ENCODE measurements around the gene KIF6. TPM values are rescaled to one million over a fixed set of nuclear protein-coding genes. Genes with fewer than 3 reads are reported as not detected.

Gene KIF6
- polyA plus RNA-seq, 1 donor (not counting 4 experiments of a cell fraction or from before 2014, with no cell fraction given), result 0.14 TPM

- no peak for FAIRE-seq
These were observed 82.9 kb downstream of the KIF6 start for GRCh38 chr6:39642270-39642669.

GRCh38 chr6:39638126-39638822 is 86.9 kb downstream of the KIF6 start:
- FAIRE-seq (no peak), DNase-seq (ENCODE audit: low read depth, low spot score) (no peak)
- Histone ChIP-seq H3K27me3 (ENCODE audit: control insufficient read depth, extremely low read depth, insufficient read depth, low read length) (no peaks in the 10 kb centered on the region), H3K9me1 (ENCODE audit: control insufficient read depth, extremely low read depth, insufficient read depth, low read length) (no peaks in the 10 kb centered on the region), H3K9ac (ENCODE audit: control insufficient read depth, extremely low read depth, insufficient read depth, low read length) (no peak overlapping the region), H3K9me3 (ENCODE audit: control insufficient read depth, low read depth, low read length) (no peaks in the 10 kb centered on the region), H3K27ac (ENCODE audit: control insufficient read depth, insufficient read depth, low read length) (no peak overlapping the region), H3K79me2 (ENCODE audit: control insufficient read depth, insufficient read depth, low read length) (no peaks in the 10 kb centered on the region), H3K4me3 (ENCODE audit: control insufficient read depth in 2 of 3, extremely low read depth in 1 of 3, insufficient read depth in 2 of 3, low read depth in 1 of 3, low read length in 3 of 3) (no peak overlapping the region), H4K20me1 (ENCODE audit: control insufficient read depth, extremely low read depth, insufficient read depth, low read length) (no peaks in the 10 kb centered on the region), H3K4me1 (ENCODE audit: control insufficient read depth, extremely low read depth, insufficient read depth, low read length) (no peaks in the 10 kb centered on the region), H3K4me2 (ENCODE audit: control insufficient read depth, extremely low read depth, insufficient read depth, low read depth, low read length) (no peak overlapping the region), H2AFZ (ENCODE audit: control insufficient read depth, low read length) (no peak overlapping the region), H3K36me3 (ENCODE audit: control insufficient read depth in 2 of 2, extremely low read depth in 1 of 2, insufficient read depth in 2 of 2, low read length in 2 of 2) (no peaks in the 10 kb centered on the region)
- TF ChIP-seq, protein P1, sequence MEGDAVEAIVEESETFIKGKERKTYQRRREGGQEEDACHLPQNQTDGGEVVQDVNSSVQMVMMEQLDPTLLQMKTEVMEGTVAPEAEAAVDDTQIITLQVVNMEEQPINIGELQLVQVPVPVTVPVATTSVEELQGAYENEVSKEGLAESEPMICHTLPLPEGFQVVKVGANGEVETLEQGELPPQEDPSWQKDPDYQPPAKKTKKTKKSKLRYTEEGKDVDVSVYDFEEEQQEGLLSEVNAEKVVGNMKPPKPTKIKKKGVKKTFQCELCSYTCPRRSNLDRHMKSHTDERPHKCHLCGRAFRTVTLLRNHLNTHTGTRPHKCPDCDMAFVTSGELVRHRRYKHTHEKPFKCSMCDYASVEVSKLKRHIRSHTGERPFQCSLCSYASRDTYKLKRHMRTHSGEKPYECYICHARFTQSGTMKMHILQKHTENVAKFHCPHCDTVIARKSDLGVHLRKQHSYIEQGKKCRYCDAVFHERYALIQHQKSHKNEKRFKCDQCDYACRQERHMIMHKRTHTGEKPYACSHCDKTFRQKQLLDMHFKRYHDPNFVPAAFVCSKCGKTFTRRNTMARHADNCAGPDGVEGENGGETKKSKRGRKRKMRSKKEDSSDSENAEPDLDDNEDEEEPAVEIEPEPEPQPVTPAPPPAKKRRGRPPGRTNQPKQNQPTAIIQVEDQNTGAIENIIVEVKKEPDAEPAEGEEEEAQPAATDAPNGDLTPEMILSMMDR (optimal IDR thresholded peaks at IDR 0.05 in 1 of 3, IDR thresholded peaks at IDR 0.05 in 1 of 3, conservative IDR thresholded peaks at IDR 0.05 in 1 of 3; ENCODE audit: extremely low read depth in 1 of 3, insufficient read depth in 2 of 3, low read length in 3 of 3), result no peak
- TF ChIP-seq EZH2 (IDR thresholded peaks at IDR 0.05; ENCODE audit: low read length), result no peak
- dilution Hi-C loops (cut with MboI; ENCODE audit: extremely low pct_ligation_motif_present, low sequenced_read_pairs), result no loop called here

More at GRCh38 chr6:39642270-39642669, 82.9 kb downstream of the KIF6 start:
- no peaks in the 10 kb centered on the region for H3K9me3 ChIP-seq (ENCODE audit: control insufficient read depth, low read depth, low read length)
- H4K20me1 ChIP-seq (ENCODE audit: control insufficient read depth, extremely low read depth, insufficient read depth, low read length), result no peaks in the 10 kb centered on the region
- H3K9ac ChIP-seq (ENCODE audit: control insufficient read depth, extremely low read depth, insufficient read depth, low read length), result no peak overlapping the region
- dilution Hi-C loops (cut with MboI; ENCODE audit: extremely low pct_ligation_motif_present, low sequenced_read_pairs), result no loop called here
- no peaks in the 10 kb centered on the region for H3K27me3 ChIP-seq (ENCODE audit: control insufficient read depth, extremely low read depth, insufficient read depth, low read length)
- no peak overlapping the region for H2AFZ ChIP-seq (ENCODE audit: control insufficient read depth, low read length)
- no peak overlapping the region for H3K4me2 ChIP-seq (ENCODE audit: control insufficient read depth, extremely low read depth, insufficient read depth, low read depth, low read length)
- H3K4me3 ChIP-seq (ENCODE audit: control insufficient read depth in 2 of 3, extremely low read depth in 1 of 3, insufficient read depth in 2 of 3, low read depth in 1 of 3, low read length in 3 of 3), result no peak overlapping the region
- H3K27ac ChIP-seq (ENCODE audit: control insufficient read depth, insufficient read depth, low read length), result no peak overlapping the region
- TF ChIP-seq, protein P1 (optimal IDR thresholded peaks at IDR 0.05 in 1 of 3, IDR thresholded peaks at IDR 0.05 in 1 of 3, conservative IDR thresholded peaks at IDR 0.05 in 1 of 3; ENCODE audit: extremely low read depth in 1 of 3, insufficient read depth in 2 of 3, low read length in 3 of 3), result no peak
- no peak for TF ChIP-seq EZH2 (IDR thresholded peaks at IDR 0.05; ENCODE audit: low read length)
- no peaks in the 10 kb centered on the region for H3K36me3 ChIP-seq (ENCODE audit: control insufficient read depth in 2 of 2, extremely low read depth in 1 of 2, insufficient read depth in 2 of 2, low read length in 2 of 2)
- H3K79me2 ChIP-seq (ENCODE audit: control insufficient read depth, insufficient read depth, low read length), result no peaks in the 10 kb centered on the region
- no peaks in the 10 kb centered on the region for H3K4me1 ChIP-seq (ENCODE audit: control insufficient read depth, extremely low read depth, insufficient read depth, low read length)
- DNase-seq (ENCODE audit: low read depth, low spot score), result no peak
- H3K9me1 ChIP-seq (ENCODE audit: control insufficient read depth, extremely low read depth, insufficient read depth, low read length), result no peaks in the 10 kb centered on the region
